Retinal pigment epithelial cell (primary cell): ENCODE results near the gene FCMR.

Experiments
- DNase-seq: peaks from one replicate; pipeline ENCODE4 v3.0.0-alpha.2; 2010; ENCODE audit warnings: low read depth
- H3K4me3 ChIP-seq: 2 replicates; pipeline ENCODE4 v1.5.1; 2011; ENCODE audit warnings: mild to moderate bottlenecking, low read length, control low read depth, moderate library complexity
- TF ChIP-seq, protein P1 (sequence below): conservative IDR thresholded peaks from 2 replicates; pipeline ENCODE4 v1.5.1; 2011; ENCODE audit warnings: low read depth, low read length, control low read depth, inconsistent platforms

The FCMR gene, protein sequence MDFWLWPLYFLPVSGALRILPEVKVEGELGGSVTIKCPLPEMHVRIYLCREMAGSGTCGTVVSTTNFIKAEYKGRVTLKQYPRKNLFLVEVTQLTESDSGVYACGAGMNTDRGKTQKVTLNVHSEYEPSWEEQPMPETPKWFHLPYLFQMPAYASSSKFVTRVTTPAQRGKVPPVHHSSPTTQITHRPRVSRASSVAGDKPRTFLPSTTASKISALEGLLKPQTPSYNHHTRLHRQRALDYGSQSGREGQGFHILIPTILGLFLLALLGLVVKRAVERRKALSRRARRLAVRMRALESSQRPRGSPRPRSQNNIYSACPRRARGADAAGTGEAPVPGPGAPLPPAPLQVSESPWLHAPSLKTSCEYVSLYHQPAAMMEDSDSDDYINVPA

DNA sequence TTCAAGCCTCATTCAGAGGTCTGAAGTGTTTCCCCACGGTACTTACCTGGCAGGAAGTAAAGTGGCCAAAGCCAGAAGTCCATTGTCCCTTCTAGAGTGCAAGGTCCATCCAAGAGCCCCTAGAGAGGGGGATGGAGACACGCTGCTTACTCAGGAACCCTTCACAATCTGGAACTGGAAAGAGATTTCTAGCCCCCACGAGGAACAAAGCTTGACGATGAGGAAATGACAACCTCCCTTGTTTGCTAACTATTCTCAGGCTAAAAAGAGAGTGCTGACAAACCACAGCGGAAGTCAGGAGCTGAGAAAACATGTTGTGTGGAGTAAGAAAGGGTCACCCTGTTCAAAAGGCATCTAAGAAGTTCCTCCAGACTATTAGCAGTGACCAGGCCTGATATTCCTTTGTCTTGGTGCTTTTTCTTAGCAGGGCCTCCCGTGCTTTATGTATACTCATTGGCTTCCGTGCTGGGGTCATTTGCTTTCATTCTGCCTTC lies at the start of gene FCMR:
Gene FCMR, minus strand, starts transcription at position 170 of the 494 bp plus-strand sequence. Its CDS starts 87 bp downstream, at position 83.
- no peak within 1 kb of the TSS for H3K4me3 ChIP-seq
- TF ChIP-seq, protein P1, sequence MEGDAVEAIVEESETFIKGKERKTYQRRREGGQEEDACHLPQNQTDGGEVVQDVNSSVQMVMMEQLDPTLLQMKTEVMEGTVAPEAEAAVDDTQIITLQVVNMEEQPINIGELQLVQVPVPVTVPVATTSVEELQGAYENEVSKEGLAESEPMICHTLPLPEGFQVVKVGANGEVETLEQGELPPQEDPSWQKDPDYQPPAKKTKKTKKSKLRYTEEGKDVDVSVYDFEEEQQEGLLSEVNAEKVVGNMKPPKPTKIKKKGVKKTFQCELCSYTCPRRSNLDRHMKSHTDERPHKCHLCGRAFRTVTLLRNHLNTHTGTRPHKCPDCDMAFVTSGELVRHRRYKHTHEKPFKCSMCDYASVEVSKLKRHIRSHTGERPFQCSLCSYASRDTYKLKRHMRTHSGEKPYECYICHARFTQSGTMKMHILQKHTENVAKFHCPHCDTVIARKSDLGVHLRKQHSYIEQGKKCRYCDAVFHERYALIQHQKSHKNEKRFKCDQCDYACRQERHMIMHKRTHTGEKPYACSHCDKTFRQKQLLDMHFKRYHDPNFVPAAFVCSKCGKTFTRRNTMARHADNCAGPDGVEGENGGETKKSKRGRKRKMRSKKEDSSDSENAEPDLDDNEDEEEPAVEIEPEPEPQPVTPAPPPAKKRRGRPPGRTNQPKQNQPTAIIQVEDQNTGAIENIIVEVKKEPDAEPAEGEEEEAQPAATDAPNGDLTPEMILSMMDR, result no peak
- DNase-seq, result no peak

DNA sequence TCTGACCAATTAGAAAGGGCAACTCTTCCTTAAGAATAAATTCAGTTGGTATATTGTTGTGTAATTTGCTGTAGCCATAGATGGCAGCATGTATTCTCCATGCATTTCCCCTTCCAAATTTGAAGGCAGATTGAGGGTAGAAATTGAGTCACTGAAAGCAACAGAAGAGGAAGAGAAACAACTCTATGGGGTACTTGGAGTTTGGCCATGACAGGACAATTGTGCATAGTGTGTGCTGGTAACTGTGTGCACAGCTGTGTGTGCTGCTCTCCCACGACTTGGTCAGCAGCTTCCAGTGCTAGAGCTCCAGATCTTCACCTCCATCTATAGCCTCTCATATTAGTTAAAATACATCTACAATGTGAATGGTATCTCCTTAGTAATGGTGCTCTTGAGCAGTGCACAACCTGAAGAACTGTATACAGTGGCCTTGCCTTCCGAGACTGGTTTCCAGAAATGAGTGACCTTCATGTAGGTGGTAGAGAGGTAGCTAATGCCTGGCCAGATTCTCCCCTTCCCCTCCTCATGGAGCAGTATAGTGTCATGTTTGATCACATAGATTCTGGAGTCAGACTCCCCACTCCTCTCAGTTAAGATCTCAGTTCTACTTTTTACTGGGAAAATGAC lies 49.4 kb upstream of the FCMR start:
- DNase-seq, result no peak
- no peak overlapping the region for H3K4me3 ChIP-seq
- TF ChIP-seq, protein P1, result no peak

DNA sequence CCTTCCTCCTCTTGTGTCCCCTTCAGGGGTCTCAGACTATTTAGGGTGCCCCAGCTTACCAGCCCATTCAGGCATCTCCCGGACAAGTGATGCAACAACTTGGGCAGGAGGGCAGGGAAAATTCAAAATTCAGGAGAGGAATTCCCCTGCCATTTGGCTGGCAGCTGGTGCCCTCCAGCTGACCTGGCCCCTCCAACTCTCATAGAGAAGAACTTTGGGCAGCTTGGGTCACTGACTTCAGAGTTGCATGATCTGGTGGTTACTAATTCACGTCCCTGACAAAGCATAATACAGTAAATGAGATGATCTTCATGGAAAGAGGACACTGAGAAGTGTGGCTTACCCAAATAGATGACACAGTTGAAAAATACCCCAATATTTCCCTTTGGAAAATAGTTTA lies 48.7 kb upstream of the FCMR start, which contains the start of gene FCAMR:
Gene FCAMR, minus strand, starts transcription at position 15 of the 400 bp plus-strand sequence. CDS start 335 bp downstream, outside the sequence.
- TF ChIP-seq, protein P1, result no peak
- H3K4me3 ChIP-seq, result no peak within 1 kb of the TSS
- DNase-seq, result no peak

DNA sequence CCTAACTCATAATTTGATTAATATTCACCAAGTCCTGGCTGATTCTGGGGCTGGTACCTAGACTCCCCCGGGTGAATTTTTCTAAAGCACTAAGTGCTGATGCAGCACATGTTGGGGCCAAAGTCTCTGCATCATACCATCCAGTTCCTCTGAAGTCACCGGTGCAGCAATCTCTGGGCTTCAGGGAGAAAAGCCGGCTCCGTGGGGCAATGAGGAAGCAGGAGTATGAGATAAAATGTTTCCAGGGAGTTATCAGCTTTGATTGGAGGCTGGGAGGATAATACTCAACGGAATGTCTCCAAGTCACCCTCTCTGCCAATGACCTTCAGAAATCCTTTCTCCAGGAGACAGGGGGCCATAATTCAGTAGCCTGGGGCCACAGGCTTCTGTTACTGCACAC lies 47.3 kb upstream of the FCMR start:
- no peak overlapping the region for H3K4me3 ChIP-seq
- TF ChIP-seq, protein P1, result no peak
- no peak for DNase-seq

DNA sequence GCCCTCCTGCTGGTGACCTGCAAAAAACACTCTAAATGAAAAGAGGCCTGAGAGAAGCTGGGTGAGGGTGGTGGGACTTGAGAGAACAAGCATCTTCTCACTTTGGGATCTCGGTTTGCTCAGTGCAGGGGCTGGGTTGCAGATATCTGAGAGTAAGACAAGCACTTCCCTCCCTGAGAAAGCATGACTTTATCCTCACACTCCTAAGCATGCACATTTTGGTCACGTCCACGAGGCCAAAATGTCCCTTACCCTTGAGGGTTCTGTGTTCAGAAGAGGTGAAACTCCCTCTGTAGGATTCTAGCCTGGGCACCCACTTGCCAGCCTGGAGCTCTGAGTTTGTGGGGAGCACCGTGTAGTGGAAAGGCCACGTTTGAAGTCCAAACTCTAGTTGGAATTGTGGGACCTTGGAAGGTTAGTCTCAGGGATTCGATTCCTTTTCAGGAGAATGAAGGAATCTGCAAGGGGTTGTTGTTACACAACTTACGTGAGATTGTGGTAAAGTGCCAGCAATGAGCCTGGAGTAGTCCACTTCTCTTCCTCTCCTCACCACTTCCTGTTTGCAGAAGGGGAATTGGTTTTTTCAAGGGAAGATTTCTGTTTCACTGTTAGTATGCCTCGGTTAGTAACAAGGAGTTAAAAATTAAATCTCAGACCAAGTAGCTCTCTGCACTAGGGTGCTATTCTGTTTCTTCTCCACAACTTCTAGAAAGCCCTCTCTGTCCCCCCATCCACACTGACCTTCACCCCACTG lies 45.5 kb upstream of the FCMR start:
- TF ChIP-seq, protein P1, result no peak
- DNase-seq, result no peak
- no peak overlapping the region for H3K4me3 ChIP-seq

DNA sequence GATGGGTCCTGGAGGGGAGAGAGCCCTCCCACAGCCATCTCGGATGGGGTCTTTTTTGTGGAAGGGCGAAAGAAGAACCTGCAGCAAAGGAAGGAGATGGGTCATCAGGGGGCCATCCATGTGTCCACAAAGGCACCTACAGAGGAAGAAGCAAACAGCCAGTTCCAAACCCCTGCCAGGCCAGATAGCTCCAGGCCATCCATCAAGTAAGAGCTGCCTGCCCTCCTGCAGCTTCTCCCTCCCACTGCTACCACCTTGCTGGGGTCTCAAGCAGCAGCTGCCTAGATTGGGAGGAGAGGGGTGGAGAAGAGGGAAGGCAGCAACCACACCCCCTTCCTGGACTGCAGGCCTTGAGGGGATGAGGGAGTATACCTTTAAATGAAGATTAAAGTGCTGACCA lies 44.0 kb upstream of the FCMR start:
- TF ChIP-seq, protein P1, result no peak
- no peak overlapping the region for H3K4me3 ChIP-seq
- no peak for DNase-seq
